DMS114 treated with DMSO at 0.1 percent for 48 hours (cell line): ENCODE results near the gene NBPF11.
"Not testable (repeated sequence)": the region's sequence is repeated elsewhere in the genome, so short reads cannot be mapped to it uniquely, and the experiment has no call there.

Experiments
- DNase-seq: peaks from one replicate; lab custom pipeline; 2025; ENCODE audit not compliant: unreplicated experiment; lab: John Stamatoyannopoulos, UW

NBPF11 gene, protein sequence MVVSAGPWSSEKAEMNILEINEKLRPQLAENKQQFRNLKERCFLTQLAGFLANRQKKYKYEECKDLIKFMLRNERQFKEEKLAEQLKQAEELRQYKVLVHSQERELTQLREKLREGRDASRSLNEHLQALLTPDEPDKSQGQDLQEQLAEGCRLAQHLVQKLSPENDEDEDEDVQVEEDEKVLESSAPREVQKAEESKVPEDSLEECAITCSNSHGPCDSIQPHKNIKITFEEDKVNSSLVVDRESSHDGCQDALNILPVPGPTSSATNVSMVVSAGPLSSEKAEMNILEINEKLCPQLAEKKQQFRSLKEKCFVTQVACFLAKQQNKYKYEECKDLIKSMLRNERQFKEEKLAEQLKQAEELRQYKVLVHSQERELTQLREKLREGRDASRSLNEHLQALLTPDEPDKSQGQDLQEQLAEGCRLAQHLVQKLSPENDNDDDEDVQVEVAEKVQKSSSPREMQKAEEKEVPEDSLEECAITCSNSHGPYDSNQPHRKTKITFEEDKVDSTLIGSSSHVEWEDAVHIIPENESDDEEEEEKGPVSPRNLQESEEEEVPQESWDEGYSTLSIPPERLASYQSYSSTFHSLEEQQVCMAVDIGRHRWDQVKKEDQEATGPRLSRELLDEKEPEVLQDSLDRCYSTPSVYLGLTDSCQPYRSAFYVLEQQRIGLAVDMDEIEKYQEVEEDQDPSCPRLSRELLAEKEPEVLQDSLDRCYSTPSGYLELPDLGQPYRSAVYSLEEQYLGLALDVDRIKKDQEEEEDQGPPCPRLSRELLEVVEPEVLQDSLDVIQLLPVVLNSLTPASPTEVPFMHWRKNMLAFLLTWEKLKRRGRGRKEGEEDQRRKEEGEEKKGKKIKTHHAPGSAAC

GRCh38 chr1:148151911-148152656, at the start of gene NBPF11:
NBPF11 (minus strand) TSS chr1:148152281; CDS start chr1:148127003, 25,278 bp downstream.
- peak; percentile 81 for DNase-seq

- not testable (repeated sequence) for DNase-seq
These were observed 45.3 kb upstream of the NBPF11 start for GRCh38 chr1:148197396-148197795.

- DNase-seq, result not testable (repeated sequence)
These were observed 44.9 kb upstream of the NBPF11 start for GRCh38 chr1:148196949-148197348.

DNA sequence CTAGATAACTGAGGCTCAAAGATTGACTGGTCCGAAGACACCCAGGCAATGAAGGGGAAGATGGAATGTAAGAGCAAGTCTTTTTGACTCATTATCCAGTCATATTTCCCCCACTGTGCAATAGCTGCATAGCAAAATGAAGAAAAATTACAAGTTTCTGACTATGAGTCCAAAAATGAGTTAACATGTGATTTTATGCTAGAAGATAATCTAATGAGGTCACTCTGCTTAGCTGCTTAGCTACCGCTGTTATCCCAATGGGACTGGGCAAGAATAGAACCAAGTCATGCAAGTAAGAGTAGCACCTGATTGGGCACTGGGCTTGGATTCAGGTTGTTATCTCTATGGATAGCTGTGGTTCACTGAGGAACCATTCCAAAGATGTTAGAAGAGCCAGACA, 43.0 kb upstream of the NBPF11 start:
- DNase-seq, result not testable (repeated sequence)

- DNase-seq, result not testable (repeated sequence)
These were observed 36.7 kb upstream of the NBPF11 start for GRCh38 chr1:148188768-148189167.

GRCh38 chr1:148178682-148179081, 26.6 kb upstream of the NBPF11 start:
- DNase-seq, result not testable (repeated sequence)

GRCh38 chr1:148175414-148175813, 23.3 kb upstream of the NBPF11 start:
- not testable (repeated sequence) for DNase-seq

- DNase-seq, result not testable (repeated sequence)
These were observed 19.9 kb upstream of the NBPF11 start for GRCh38 chr1:148171995-148172394.

- no peak for DNase-seq
These were observed 14.7 kb upstream of the NBPF11 start for GRCh38 chr1:148166558-148167492.

GRCh38 chr1:148162363-148162762, 10.3 kb upstream of the NBPF11 start:
- no peak for DNase-seq

DNA sequence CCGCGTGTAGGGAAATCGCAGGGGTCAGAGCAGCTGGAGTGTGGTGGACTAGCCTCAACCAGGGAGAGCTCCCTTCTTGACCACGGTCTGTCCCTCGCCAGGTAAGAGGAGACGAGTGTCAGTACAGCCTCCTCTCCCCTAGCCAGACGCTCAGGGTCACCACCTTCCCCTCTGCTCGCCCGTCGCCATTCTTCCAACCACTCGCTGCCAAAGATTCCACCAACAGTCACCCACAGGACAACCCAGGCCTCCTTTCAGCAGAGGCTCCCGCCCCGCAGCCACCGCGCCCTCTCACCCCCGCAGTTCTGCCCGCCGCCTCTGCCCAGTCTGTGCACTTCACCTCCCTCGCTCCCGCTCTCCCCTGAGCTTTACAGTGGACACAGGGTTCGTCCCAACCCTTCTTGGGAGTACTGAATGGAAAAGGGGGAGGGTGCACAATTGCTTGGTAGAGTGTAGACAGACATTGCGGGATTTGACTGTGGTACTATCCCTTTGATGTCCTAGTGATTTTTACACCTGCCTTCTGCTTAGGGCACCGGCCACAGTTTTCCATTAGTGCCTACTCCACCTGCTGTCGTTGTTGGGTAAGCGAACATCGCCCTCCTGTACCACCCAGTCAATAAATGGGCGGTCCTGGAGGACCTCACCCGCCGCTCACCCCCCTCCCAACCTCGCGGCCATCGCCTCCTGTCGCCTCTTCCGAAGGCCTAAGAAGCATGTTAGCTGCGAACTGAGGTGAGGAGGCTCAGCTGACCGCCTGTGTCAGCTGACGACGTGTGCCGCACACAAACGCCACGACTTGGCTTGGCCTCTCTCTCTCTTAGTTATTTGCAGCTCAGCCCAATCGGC, 9.2 kb upstream of the NBPF11 start:
- no peak for DNase-seq

DNA sequence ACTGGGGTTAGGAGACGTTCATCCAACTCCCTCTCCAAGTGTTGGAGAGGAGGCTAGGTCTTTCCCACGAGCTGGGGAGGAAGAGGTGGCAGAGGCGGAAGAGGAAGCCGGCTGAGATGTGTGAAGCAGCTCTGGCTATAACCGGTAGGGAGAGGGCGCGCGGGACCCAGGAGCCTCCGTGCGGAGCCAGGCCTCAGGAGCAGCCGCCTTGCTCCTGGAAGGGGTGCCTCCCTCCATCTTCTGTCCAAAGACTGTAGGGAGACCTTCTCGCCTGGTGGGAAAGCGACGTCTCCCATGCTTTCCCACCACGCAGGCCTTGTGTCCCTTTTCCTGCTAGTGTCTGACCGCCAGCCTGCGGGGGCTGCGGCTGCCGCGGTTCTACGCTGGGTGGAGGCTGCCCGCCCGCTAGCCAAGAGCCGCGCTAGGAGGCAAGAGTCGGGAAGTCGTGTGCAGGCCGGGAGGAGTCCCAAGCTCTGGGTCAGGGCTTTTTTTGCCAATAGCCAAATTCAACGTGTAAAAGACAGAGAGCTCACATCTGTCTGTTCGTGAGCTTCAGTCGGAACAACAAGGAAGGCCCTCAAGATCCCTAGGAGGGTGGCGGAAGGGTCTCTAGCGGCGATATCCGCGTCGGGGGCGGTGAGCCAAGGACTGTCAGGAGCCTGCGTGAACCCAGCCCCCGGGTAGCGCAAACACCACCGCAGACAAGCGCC, 8.4 kb upstream of the NBPF11 start:
- DNase-seq, result no peak

DNA sequence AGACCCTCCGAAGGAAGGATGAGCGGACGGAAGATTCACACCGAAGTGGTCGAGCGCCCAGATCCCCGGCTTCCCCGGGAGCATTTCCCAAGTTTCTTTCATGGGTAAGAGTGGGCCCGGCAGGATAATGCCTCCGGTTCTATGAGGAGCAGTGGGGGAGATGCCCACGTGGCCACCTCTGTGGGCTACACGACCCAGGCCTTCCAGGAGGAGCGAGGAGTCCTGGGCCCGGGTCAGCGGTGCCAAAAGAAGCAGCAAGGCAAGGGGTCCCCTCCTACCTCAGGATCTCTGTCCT, 7.9 kb upstream of the NBPF11 start:
- no peak for DNase-seq

GRCh38 chr1:148158341-148159003, 6.4 kb upstream of the NBPF11 start:
- DNase-seq, result no peak

DNA sequence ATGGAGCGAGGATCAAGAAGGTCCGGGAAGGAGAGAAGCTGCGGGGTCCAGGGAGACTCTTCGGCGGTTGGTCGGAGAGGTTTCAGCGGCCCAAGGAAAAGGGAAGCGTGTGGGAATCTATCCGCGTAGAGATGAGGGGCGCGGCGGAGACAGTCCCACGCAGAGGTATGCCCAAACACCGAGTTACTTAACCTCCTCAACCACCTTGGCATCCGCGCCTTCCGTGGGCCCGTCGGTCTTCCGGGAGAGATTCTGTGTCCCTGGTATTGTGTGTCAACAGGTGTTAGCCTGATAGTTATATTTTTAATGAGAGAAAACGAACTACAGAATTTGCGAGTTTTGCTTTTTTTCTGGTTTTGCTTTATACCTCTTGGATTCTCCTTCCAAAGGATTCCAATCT, 5.7 kb upstream of the NBPF11 start:
- not testable (repeated sequence) for DNase-seq

GRCh38 chr1:148155494-148156275, 3.6 kb upstream of the NBPF11 start:
- not testable (repeated sequence) for DNase-seq

GRCh38 chr1:148152795-148153194, 714 bp upstream of the NBPF11 start:
- DNase-seq, result not testable (repeated sequence)
